Panc1 (cell line): ENCODE data around the gene TSPAN15. TPM values are rescaled to one million over a fixed set of nuclear protein-coding genes. Genes with fewer than 3 reads are reported as not detected.

Experiments used
- ATAC-seq: fragments of 200-7000 bp; cut with Tn5 transposase; 2 replicates; pipeline ENCODE4 v1.9.1; 2020; ENCODE audit warnings: mild to moderate bottlenecking, moderate library complexity
- BruUV-seq: library from RNA; stranded (reverse); fragments of 400-500 nt; replicated peaks from 2 replicates; lab custom pipeline; 2021; lab: Mats Ljungman, UMichigan
- CTCF ChIA-PET: fragments of 300-600 bp; sonication (Branson Sonifier 250); formaldehyde crosslinking; loops from one replicate; lab custom pipeline; 2022; ENCODE audit warnings: antibody characterized with exemption; lab: Charles Lee
- POLR2A ChIA-PET: fragments of 300-600 bp; sonication (Branson Sonifier 250); formaldehyde crosslinking; loops from one replicate; lab custom pipeline; 2022; ENCODE audit warnings: antibody characterized with exemption; lab: Charles Lee
- DNase-seq: peaks from one replicate; pipeline ENCODE4 v3.0.0-alpha.2; 2010; ENCODE audit warnings: low read depth, low spot score
- H3K27ac ChIP-seq: 2 replicates; pipeline ENCODE4 v1.5.1; 2011; ENCODE audit warnings: mild to moderate bottlenecking, low read length, inconsistent platforms
- H3K27me3 ChIP-seq: fragments of 200-500 bp; sonication (Bioruptor generic); 2 replicates; pipeline ENCODE4 v1.6.0; 2014; ENCODE audit warnings: low read length, inconsistent platforms; ENCODE audit not compliant: control insufficient read depth, insufficient read depth
- H3K36me3 ChIP-seq: fragments of 200-500 bp; sonication (Bioruptor generic); 2 replicates; pipeline ENCODE4 v1.5.1; 2014; ENCODE audit warnings: inconsistent platforms, mild to moderate bottlenecking, low read length, moderate library complexity; ENCODE audit not compliant: control insufficient read depth, insufficient read depth
- H3K4me1 ChIP-seq: 2 replicates; pipeline ENCODE4 v1.5.1; 2011; ENCODE audit warnings: inconsistent platforms, mild to moderate bottlenecking, low read length, moderate library complexity; ENCODE audit not compliant: control insufficient read depth, insufficient read depth
- H3K4me3 ChIP-seq, 2 experiments: 2 replicates each; pipeline ENCODE4 v1.5.1; 2011 to 2012; ENCODE audit warnings: low read depth in 2 of 2, low read length in 2 of 2, mild to moderate bottlenecking in 2 of 2, inconsistent platforms in 1 of 2, moderate library complexity in 1 of 2
- H3K9me3 ChIP-seq: fragments of 200-500 bp; sonication (Bioruptor generic); 2 replicates; pipeline ENCODE4 v1.5.1; 2014; ENCODE audit warnings: low read depth, mild to moderate bottlenecking, inconsistent platforms, low read length, moderate library complexity; ENCODE audit not compliant: control insufficient read depth, insufficient read depth
- POLR2AphosphoS5 ChIP-seq: IDR thresholded peaks from 2 replicates; pipeline ENCODE4 v1.6.1; 2012; ENCODE audit warnings: mild to moderate bottlenecking, low read depth, low read length, moderate library complexity
- SIN3A ChIP-seq: IDR thresholded peaks from 2 replicates; pipeline ENCODE4 v1.6.1; 2012; ENCODE audit warnings: low read depth, mild to moderate bottlenecking, low read length, moderate library complexity, borderline replicate concordance; ENCODE audit not compliant: insufficient read depth
- TCF7L2 ChIP-seq: IDR thresholded peaks from 2 replicates; pipeline ENCODE4 v1.6.1; 2011; ENCODE audit warnings: mild to moderate bottlenecking, low read depth, low read length, inconsistent platforms
- in situ Hi-C: cut with HindIII; loops from 2 replicates; pipeline ENCODE4 v1.10.0; 2016; ENCODE audit warnings: low sequenced_read_pairs, low pct_unique_long_range_greater_than_20kb
- intact Hi-C: fragments of 100-400 bp; cut with micrococcal nuclease; formaldehyde crosslinking; loops from one replicate; pipeline ENCODE4 v1.10.0; 2022; ENCODE audit not compliant: unreplicated experiment
- total RNA-seq: library from RNA; stranded (reverse); gene quantifications from one replicate; pipeline ENCODE4 v1.2.1, GENCODE V29; 2021; ENCODE audit not compliant: unreplicated experiment
- TF ChIP-seq, protein P1 (sequence below): fragments of 450-650 bp; IDR thresholded peaks from 2 replicates; pipeline ENCODE4 v1.5.1; 2017; ENCODE audit warnings: mild to moderate bottlenecking
- TF ChIP-seq, protein P2 (sequence below), 2 experiments: IDR thresholded peaks; 2 replicates each; pipeline ENCODE4 v1.6.1; 2011 to 2012; ENCODE audit warnings: low read depth in 2 of 2, control low read depth in 1 of 2, low read length in 1 of 2, mild to moderate bottlenecking in 1 of 2, moderate library complexity in 1 of 2; ENCODE audit not compliant: insufficient read depth in 1 of 2

The TSPAN15 gene
- total RNA-seq, 1 experiment from 2014 or later = 199 TPM

DNA sequence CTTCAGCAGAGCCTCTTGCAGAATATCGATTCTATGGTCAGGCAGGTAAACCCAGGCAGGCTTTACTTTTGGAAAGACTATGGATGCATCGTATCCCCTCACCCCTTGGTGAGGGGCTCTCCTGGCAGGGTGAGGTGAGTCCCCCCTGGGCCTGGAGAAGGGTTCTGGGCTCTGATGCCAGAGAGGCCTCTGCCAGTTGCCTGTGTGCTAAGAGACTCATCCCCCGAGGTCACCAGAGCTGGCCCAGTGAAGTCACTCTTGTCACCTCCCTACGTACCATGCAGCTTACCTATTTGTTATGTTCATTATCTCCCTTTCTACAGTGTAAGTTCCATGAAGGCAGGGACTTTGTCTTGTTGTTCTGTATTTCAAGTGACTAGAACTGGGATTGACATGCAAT lies 51.3 kb downstream of the TSPAN15 start:
- ChIA-PET POLR2A (no interaction called here), CTCF (no interaction called here)
- no peak overlapping the region for H3K4me3 ChIP-seq
- peaks cover 19% of the 10 kb centered on the region for H3K4me1 ChIP-seq
- intact Hi-C loops = no loop called here
- BruUV-seq = no TSS peak
- DNase-seq (no peak), ATAC-seq (no peak)
- in situ Hi-C loops = no loop called here
- H3K27ac ChIP-seq = no peak overlapping the region
- H3K9me3 ChIP-seq = no peaks in the 10 kb centered on the region
- TF ChIP-seq SIN3A (no peak), POLR2AphosphoS5 (no peak), TCF7L2 (no peak)
- TF ChIP-seq, protein P1, sequence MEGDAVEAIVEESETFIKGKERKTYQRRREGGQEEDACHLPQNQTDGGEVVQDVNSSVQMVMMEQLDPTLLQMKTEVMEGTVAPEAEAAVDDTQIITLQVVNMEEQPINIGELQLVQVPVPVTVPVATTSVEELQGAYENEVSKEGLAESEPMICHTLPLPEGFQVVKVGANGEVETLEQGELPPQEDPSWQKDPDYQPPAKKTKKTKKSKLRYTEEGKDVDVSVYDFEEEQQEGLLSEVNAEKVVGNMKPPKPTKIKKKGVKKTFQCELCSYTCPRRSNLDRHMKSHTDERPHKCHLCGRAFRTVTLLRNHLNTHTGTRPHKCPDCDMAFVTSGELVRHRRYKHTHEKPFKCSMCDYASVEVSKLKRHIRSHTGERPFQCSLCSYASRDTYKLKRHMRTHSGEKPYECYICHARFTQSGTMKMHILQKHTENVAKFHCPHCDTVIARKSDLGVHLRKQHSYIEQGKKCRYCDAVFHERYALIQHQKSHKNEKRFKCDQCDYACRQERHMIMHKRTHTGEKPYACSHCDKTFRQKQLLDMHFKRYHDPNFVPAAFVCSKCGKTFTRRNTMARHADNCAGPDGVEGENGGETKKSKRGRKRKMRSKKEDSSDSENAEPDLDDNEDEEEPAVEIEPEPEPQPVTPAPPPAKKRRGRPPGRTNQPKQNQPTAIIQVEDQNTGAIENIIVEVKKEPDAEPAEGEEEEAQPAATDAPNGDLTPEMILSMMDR = no peak
- TF ChIP-seq, protein P2, sequence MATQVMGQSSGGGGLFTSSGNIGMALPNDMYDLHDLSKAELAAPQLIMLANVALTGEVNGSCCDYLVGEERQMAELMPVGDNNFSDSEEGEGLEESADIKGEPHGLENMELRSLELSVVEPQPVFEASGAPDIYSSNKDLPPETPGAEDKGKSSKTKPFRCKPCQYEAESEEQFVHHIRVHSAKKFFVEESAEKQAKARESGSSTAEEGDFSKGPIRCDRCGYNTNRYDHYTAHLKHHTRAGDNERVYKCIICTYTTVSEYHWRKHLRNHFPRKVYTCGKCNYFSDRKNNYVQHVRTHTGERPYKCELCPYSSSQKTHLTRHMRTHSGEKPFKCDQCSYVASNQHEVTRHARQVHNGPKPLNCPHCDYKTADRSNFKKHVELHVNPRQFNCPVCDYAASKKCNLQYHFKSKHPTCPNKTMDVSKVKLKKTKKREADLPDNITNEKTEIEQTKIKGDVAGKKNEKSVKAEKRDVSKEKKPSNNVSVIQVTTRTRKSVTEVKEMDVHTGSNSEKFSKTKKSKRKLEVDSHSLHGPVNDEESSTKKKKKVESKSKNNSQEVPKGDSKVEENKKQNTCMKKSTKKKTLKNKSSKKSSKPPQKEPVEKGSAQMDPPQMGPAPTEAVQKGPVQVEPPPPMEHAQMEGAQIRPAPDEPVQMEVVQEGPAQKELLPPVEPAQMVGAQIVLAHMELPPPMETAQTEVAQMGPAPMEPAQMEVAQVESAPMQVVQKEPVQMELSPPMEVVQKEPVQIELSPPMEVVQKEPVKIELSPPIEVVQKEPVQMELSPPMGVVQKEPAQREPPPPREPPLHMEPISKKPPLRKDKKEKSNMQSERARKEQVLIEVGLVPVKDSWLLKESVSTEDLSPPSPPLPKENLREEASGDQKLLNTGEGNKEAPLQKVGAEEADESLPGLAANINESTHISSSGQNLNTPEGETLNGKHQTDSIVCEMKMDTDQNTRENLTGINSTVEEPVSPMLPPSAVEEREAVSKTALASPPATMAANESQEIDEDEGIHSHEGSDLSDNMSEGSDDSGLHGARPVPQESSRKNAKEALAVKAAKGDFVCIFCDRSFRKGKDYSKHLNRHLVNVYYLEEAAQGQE (IDR thresholded peaks at IDR 0.05; ENCODE audit: insufficient read depth in 1 of 2, low read depth in 2 of 2, low read length in 1 of 2) = no peak
- H3K27me3 ChIP-seq = no peaks in the 10 kb centered on the region
- H3K36me3 ChIP-seq = no peaks in the 10 kb centered on the region

DNA sequence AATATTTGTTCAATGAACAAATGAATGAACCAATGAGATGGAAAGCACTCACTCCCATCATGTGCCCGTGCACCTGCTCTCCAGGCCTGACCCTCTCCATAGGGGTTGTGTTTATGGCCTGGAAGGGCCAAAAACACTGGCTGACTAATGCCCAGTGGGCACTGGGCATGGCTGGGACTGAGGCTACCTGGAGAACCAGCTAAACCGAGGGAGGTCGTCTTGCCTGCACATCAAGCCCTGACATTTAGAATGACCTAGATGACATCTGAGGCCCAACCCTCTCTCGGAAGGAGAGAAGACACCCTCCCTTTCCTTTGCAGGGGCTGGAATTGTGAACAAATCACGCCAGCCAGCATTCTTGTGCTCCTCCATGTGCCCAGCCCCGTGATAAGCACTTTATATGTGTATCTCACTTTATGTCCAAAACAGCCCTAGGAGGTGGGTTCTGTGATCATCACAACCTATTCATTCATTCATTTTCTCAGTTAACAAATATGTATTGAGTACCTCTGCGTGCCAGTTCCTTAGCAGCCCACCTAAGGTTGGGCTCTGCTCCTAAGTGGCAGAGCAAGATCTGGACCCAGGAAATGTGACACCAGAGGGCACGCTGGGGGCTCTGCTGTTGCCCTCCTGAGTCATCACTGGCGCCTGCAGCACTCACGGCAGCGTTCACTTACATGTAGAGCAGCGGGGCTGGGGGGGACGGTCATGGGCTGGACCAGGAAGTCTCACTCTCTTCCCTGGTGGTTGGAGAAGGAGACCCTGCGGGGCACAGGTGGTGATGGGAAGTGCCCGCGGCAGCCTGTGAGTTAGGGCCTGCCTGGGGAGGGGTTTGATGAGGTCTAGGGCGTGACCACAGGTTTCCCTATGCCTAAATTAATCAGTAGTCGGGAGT lies 52.0 kb downstream of the TSPAN15 start:
- no peaks in the 10 kb centered on the region for H3K9me3 ChIP-seq
- peaks cover 21% of the 10 kb centered on the region for H3K4me1 ChIP-seq
- in situ Hi-C loops (no loop called here), intact Hi-C loops (no loop called here)
- no peaks in the 10 kb centered on the region for H3K27me3 ChIP-seq
- ATAC-seq (no peak), DNase-seq (no peak)
- H3K27ac ChIP-seq = no peak overlapping the region
- CTCF ChIA-PET = no interaction called here
- no peak overlapping the region for H3K4me3 ChIP-seq
- TF ChIP-seq, protein P1 = no peak
- TF ChIP-seq POLR2AphosphoS5 = no peak
- no peak for TF ChIP-seq SIN3A
- no peak for TF ChIP-seq TCF7L2
- TF ChIP-seq, protein P2 (IDR thresholded peaks at IDR 0.05; ENCODE audit: insufficient read depth in 1 of 2, low read depth in 2 of 2, low read length in 1 of 2) = no peak
- no TSS peak for BruUV-seq
- no peaks in the 10 kb centered on the region for H3K36me3 ChIP-seq
- POLR2A ChIA-PET = no interaction called here
